Brain pericyte (primary cell): ENCODE results near the gene GLIS1.
"Not testable (repeated sequence)": the region's sequence is repeated elsewhere in the genome, so short reads cannot be mapped to it uniquely, and the experiment has no call there.

Experiments
- DNase-seq: peaks from one replicate; pipeline ENCODE4 v3.0.0-alpha.2; 2012; ENCODE audit warnings: low read depth, low spot score

GLIS1 gene

GRCh38 chr1:53739109-53739681, at the start of gene GLIS1:
Gene GLIS1, minus strand, starts transcription at chr1:53739164. Its CDS starts 1,100 bp downstream, at chr1:53738064.
- no peak for DNase-seq

DNA sequence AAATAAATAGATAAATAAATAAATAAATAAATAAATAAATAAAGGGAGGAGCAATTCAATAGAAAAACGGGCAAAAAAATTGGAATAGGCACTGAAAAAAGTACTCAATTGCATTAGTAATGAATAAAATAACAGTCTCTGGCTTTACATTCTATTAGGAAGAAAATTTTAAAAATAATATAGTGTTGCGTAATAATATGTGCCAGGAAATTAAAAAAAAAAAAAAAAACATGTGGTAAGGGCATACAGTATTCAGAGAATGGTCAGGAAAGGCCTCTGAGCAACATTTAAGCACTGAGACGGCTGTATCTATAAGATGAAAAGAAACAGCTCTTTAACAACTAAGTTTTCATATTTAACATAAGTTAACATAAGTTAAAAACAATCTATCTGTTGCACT, 48.7 kb upstream of the GLIS1 start:
- no peak for DNase-seq

- DNase-seq: no peak
Observed at GRCh38 chr1:53783056-53783455, 44.1 kb upstream of the GLIS1 start.

DNA sequence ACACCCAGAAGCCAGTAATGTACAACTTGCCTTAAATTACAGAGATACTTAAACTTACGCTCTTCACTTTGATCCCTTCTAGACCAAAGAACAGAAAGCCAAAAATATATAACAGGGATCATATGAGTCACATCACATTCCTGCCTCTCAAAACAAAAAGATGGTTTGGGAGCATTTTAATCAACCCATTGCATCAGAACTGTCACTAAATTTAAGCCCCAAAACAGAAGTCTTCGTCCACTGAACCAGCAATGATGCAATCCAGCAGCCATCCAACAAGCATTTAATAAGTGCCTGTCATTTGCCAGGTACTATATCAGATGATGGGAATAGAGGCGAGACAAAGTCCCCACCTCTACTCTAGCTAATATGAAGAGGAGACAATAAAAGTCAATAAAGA, 42.7 kb upstream of the GLIS1 start:
- DNase-seq: no peak

DNA sequence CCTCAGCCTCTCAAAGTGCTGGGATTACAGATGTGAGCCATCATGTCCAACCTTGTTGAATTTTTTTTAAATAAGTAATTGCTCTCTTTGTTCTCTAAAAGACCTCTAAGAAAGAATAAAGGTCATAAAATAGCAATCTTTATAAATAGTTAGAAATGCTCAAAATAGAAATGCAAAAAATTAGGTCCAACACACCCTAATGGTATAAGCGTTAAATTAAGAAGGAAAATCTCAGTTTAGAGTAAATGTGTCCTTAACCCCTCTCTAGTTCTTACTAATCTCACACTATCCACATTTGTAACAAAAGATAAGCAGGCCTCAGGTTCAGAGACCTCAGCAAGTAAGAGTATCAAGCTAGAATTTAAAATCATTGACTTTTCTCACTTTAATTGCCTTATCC, 38.3 kb upstream of the GLIS1 start:
- no peak for DNase-seq

- DNase-seq: no peak
Observed at GRCh38 chr1:53771648-53772047, 32.7 kb upstream of the GLIS1 start.

DNA sequence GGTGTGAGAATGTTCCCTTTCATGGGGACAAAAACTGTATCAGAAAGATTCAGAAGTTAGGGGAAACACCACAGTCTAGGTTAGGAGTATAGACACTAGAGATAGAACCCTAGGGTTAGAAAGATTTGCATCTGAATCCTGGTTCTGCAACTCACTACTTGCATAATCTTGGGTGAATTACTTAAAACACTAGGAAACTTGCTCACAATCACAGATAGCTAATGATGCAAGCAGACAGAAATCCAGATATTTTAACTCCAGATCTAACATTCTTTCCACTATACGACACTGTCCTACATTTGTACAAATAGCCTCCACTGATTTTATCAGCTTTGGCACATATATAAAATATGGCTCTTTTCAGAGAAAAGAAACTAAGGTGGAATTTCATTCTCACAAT, 30.8 kb upstream of the GLIS1 start:
- DNase-seq: no peak

DNA sequence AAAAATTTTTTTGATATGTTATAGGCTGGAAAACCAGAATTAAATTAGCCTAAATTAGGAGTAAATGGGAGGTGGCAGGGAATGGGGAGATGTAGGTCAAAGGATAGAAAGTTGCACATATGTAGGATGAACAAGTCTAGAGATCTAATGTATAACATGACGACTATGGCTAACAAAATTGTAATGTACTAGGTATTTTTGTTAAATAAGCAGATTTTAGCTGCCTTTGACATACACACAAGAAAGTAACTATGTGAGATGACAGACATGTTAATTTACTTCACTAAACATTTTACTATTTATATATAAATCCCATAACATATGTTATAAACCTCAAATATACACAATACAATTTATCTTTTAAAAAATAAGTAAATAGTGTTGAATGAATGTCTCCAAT, 30.2 kb upstream of the GLIS1 start:
- no peak for DNase-seq

GRCh38 chr1:53766831-53767405, 28.0 kb upstream of the GLIS1 start:
- no peak for DNase-seq

DNA sequence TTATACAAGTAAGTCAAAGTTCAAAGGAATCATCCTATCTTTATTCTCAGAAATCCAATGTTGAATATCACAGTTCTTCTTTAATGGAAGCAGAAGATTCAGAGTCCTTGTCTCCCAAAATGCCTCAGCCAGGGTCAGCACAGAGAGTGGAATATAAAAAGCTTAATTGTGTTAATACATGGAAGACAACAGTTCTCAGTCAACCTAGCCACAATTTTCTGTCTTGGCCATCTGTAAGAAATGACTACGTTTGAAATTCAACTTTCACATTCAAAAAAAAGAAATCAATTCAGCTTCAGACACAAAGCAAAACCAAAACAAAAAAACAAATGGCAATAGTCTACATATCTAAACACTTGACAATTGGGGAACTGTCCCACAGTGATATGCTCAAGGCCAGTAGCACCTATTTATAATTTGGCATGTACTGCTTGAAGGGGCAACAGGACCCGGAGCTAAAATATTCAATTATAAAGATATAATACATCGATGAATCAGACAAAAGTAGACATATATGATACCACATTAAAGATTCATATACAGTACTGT, 27.3 kb upstream of the GLIS1 start:
- no peak for DNase-seq

DNA sequence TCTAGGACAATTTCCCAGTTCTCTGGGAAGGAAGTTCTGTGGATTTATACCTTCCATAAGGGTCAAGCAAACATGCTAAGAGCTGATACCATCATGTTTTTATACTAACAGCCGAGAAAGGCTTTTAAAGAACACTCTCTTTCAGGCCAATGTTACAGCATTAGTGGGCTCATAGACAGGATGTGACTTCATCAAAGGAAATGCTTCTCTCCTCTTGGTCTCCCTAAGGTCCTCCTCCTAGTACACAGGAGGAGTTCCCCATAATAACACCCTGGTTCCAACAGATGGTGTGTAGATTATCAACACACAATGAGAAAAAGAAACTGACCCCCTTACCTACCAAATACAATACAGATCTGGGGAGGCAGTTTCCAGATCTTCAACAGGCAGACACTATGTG, 26.7 kb upstream of the GLIS1 start:
- no peak for DNase-seq

DNA sequence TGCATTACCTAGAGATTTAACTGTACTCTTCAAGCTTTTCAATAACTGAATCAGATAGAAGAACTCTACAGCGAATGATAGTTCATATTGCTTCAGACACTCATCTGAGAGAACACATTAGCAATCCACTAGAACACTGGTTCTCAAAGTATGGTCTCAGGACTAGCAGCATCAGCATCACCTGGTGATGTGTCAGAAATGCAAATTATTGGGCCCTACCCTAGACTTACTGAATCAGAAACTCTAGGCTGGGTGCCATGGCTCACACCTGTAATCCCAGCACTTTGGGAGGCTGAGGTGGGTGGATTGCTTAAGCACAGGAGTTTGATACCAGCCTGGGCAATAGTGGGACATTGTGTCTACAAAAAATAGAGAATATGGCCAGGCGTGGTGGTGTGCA, 24.9 kb upstream of the GLIS1 start:
- DNase-seq: no peak

DNA sequence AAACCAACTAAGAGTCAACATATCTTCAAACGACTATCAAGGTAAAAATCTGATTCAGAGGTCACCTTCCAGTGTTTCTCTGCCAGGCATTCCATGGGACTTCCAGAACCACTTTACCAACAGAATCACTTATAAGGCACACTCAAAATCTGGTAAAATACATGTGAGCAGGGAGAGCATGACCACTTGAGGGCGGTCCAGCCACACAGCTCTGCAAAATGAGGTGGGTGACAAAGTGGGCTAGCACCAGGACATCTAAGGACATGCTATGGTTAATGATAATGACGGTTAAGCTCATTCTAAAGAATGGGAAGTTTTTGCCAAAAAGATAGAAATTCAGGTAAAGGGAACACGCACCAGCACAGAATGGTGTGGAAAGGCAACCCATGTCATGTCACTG, 24.5 kb upstream of the GLIS1 start:
- DNase-seq: no peak

DNA sequence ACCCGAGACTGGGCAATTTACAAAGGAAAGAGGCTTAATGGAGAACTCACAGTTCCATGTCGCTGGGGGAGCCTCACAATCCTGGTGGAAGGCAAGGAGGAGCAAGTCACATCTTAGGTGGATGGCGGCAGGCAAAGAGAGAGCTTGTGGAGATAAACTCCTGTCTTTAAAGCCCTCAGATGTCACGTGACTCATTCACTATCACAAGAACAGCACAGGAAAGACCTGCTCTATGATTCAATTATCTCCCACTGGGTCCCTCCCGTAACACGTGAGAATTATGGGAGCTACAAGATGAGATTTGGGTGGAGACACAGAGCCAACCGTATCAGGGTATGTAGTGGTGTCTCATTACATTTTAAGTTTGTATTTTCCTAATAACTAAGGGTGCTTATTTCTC, 21.5 kb upstream of the GLIS1 start:
- DNase-seq: not testable (repeated sequence)

DNA sequence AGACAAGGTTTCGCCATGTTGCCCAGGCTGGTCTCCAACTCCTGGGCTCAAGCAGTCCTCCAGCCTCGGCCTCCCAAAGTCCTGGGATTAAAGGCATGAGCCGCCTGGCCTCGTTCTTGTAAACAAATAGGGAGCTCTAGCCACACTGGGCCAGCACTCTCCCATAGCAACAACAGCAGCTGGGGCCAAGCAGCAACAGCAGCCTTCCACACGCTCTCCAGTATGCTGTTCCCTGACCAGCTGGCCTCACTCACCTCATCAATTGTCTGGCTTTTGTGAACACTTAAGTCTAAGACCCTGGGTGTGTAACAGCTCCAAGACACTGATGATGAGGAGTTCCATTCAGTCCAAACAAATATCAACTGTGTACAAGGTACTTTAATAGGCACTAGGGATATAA, 16.9 kb upstream of the GLIS1 start:
- no peak for DNase-seq

DNA sequence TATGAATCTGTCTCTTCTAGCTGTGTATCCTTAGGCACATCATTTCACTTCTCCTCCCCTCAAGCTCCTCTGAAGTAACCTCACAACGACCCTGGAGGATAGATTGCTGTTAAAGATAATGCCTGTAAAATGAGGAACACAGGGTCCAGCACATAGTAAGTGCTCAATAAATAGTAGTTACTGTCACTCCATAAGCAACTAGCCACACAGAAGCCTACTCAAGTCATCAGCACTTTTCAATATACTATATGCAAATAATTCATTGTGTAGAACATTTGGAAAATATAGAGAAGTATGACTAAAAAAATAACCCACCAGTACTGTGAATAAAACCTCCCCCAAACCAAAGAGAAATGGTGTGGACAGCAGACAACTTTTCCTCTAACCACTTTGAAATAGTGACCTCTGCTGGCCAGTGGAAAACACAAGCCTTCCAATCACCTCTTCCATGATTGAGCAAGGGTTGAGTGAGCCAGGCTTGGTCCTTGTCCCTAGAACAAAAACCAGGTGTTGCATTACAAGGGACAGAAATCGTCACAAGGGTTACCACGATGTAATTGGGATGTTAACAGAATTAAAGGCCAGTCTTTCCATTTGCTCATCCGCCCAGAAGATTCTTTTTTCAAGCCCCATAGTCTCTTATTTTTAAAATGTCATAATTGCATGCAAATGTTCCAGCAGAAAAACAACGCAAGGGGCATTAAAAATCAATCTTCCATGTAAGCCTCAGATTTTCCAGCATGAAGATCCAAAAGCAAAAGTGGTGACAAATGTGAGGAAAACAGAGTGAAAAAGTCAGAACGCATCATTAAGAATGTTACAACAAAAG, 15.7 kb upstream of the GLIS1 start:
- DNase-seq: no peak

- DNase-seq: no peak
Observed at GRCh38 chr1:53752281-53752680, 13.3 kb upstream of the GLIS1 start.

GRCh38 chr1:53747841-53748240, 8.9 kb upstream of the GLIS1 start:
- DNase-seq: no peak

DNA sequence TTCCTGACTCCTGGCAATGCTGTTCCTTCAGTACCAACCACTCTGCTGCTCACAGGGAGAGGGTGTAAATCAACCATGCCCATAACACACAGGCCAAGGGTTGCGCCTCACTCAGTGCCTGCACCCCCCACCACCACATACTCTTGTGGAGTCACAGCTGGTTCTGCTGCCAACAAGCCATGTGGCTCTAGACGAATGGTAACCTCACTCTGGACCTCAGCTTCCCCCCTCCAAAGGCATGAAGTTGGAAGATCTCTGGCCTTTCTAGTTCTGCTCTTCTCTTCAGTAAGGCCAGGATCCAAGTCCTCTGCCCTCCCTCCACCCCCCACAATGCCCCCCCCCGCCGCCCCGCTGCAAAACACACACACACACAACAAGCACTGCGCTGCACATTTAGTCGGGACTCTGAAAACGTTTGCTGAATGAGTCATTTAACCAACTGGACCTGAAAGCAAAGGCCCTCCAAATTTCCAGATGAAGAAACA, 1.7 kb upstream of the GLIS1 start:
- no peak for DNase-seq

GRCh38 chr1:53738205-53739108, 507 bp downstream of the GLIS1 start:
- DNase-seq: no peak

GRCh38 chr1:53737648-53738204, 1.2 kb downstream of the GLIS1 start:
- no peak for DNase-seq
